Panc1 (cell line): Measurements from ENCODE around the gene SPDEF.

Experiments
- POLR2AphosphoS5 ChIP-seq: IDR thresholded peaks from 2 replicates; pipeline ENCODE4 v1.6.1; 2012; ENCODE audit warnings: mild to moderate bottlenecking, low read depth, low read length, moderate library complexity
- TF ChIP-seq, protein P1 (sequence below): fragments of 450-650 bp; IDR thresholded peaks from 2 replicates; pipeline ENCODE4 v1.5.1; 2017; ENCODE audit warnings: mild to moderate bottlenecking

DNA sequence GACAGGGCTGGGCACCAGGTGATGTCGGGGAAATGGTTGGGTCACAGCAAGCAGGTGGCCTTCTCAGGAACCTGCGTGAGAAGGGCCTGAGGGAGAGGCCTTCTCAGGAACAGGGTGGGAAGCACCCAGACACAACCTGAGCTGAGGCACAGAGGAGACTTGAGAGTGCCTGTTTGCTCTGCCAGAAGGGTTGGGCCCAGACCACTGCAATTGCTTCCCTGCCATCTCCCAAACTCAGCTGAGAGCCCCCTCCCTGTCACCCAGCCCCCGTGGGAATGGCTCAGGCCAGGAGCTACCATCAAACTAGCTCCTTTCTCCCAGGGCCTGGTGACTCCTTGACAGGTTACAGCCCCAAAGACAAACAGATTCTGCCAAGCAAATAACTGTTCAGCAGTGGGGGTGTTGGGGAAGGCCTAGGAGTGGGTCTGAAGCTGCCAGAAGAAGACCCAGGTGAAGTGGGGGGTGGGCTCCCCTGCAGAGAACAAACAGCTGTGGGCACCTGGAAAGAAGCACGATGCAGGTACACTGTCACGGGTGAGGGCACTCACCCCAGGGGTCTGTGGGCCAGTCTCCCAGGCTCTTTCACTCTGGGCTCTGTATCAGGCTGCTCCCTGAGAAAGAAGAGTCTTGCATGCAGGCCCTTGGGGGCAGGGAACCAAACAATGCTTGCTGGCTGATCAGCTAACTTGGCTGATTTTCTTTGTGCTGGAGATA lies 30.4 kb upstream of the SPDEF start:
- TF ChIP-seq, protein P1, sequence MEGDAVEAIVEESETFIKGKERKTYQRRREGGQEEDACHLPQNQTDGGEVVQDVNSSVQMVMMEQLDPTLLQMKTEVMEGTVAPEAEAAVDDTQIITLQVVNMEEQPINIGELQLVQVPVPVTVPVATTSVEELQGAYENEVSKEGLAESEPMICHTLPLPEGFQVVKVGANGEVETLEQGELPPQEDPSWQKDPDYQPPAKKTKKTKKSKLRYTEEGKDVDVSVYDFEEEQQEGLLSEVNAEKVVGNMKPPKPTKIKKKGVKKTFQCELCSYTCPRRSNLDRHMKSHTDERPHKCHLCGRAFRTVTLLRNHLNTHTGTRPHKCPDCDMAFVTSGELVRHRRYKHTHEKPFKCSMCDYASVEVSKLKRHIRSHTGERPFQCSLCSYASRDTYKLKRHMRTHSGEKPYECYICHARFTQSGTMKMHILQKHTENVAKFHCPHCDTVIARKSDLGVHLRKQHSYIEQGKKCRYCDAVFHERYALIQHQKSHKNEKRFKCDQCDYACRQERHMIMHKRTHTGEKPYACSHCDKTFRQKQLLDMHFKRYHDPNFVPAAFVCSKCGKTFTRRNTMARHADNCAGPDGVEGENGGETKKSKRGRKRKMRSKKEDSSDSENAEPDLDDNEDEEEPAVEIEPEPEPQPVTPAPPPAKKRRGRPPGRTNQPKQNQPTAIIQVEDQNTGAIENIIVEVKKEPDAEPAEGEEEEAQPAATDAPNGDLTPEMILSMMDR = no peak
- TF ChIP-seq POLR2AphosphoS5 = no peak
